Astrocyte (in vitro differentiated cells and primary cell): ENCODE results near the gene NXN.

Experiments used
- CTCF ChIP-seq: IDR thresholded peaks from 2 replicates; pipeline ENCODE4 v1.5.1; 2011; ENCODE audit warnings: low read depth, mild to moderate bottlenecking, inconsistent platforms, low read length, moderate library complexity; ENCODE audit not compliant: insufficient read depth
- EZH2 ChIP-seq: IDR thresholded peaks from 2 replicates; pipeline ENCODE4 v1.6.1; 2012; ENCODE audit warnings: mild to moderate bottlenecking, low read length, inconsistent platforms; ENCODE audit not compliant: insufficient read depth

GRCh38 chr17:1025733-1026598 lies 46.4 kb upstream of the NXN start:
- TF ChIP-seq CTCF (no peak), EZH2 (no peak)
